Right kidney (tissue), 1 donor: ENCODE results near the gene CD79B.

ENCODE experiments used
- DNase-seq: peaks from one replicate; pipeline ENCODE4 v3.0.0-alpha.2; 2016

Gene CD79B

GRCh38 chr17:63954402-63955063 is 22.4 kb upstream of the CD79B start:
- no peak for DNase-seq

- no peak for DNase-seq
Observed at GRCh38 chr17:63950940-63951907, 19.1 kb upstream of the CD79B start.

GRCh38 chr17:63949576-63950250 is 17.6 kb upstream of the CD79B start:
- no peak for DNase-seq

GRCh38 chr17:63948521-63948920 is 16.4 kb upstream of the CD79B start:
- no peak for DNase-seq

GRCh38 chr17:63947711-63948330 is 15.7 kb upstream of the CD79B start:
- DNase-seq = no peak

- DNase-seq = peak; percentile 58
Observed at GRCh38 chr17:63946440-63947363, 14.6 kb upstream of the CD79B start.

GRCh38 chr17:63945784-63946439 is 13.8 kb upstream of the CD79B start:
- peak; percentile 60 for DNase-seq

- no peak for DNase-seq
Observed at GRCh38 chr17:63944736-63945499, 12.8 kb upstream of the CD79B start.

- no peak for DNase-seq
Observed at GRCh38 chr17:63943745-63944144, 11.6 kb upstream of the CD79B start.

- DNase-seq = no peak
Observed at GRCh38 chr17:63942309-63942985, 10.3 kb upstream of the CD79B start.

- DNase-seq = no peak
Observed at GRCh38 chr17:63941751-63942150, 9.6 kb upstream of the CD79B start.

GRCh38 chr17:63941162-63941561 is 9.0 kb upstream of the CD79B start:
- DNase-seq = no peak

GRCh38 chr17:63940584-63940983 is 8.5 kb upstream of the CD79B start:
- no peak for DNase-seq

- DNase-seq = no peak
Observed at GRCh38 chr17:63939884-63940283, 7.8 kb upstream of the CD79B start.

GRCh38 chr17:63939401-63939800 is 7.3 kb upstream of the CD79B start:
- no peak for DNase-seq

GRCh38 chr17:63937920-63938319 is 5.8 kb upstream of the CD79B start:
- no peak for DNase-seq

GRCh38 chr17:63937319-63937718 is 5.2 kb upstream of the CD79B start:
- DNase-seq = no peak

- DNase-seq = no peak
Observed at GRCh38 chr17:63934183-63935112, 2.3 kb upstream of the CD79B start.
